HepG2 (cell line): ENCODE measurements around the gene MZF1. TPM values are rescaled to one million over a fixed set of nuclear protein-coding genes. Genes with fewer than 3 reads are reported as not detected.

Experiments used
- ATAC-seq: fragments of 200-7000 bp; cut with Tn5 transposase; 3 replicates; pipeline ENCODE4 v1.9.1; 2020; ENCODE audit warnings: mild to moderate bottlenecking, moderate library complexity
- BruUV-seq: library from RNA; stranded (reverse); fragments of 400-500 nt; replicated peaks from 2 replicates; lab custom pipeline; 2021; lab: Mats Ljungman, UMichigan
- CTCF ChIA-PET: fragments of 300-600 bp; formaldehyde crosslinking; extraction: SDS; loops from one replicate; lab custom pipeline; 2021; ENCODE audit warnings: low total read pairs, inconsistent platforms, low intra/inter-chr PET ratio; lab: Yijun Ruan, JAX
- POLR2A ChIA-PET: fragments of 350-600 bp; sonication (Branson Sonifier 250); formaldehyde crosslinking; loops from one replicate; lab custom pipeline; 2020; ENCODE audit warnings: antibody characterized with exemption, inconsistent platforms; lab: Yijun Ruan, JAX
- DNase-seq: peaks from one replicate; pipeline ENCODE4 v3.0.0-alpha.2; 2015; ENCODE audit warnings: low spot score
- FAIRE-seq: peaks from 3 replicates; lab custom pipeline; 2011; peaks lifted over from hg19 to GRCh38; lab: Jason Lieb, UNC
- H2AFZ ChIP-seq: one replicate; pipeline ENCODE4 v1.6.1; 2011; ENCODE audit warnings: low read length, inconsistent platforms
- H3K27ac ChIP-seq: fragments of 300-600 bp; 3 replicates; pipeline ENCODE4 v1.8.0; 2011; ENCODE audit warnings: mixed run types, mild to moderate bottlenecking, mixed read lengths, low read length, inconsistent platforms; ENCODE audit not compliant: insufficient read depth; ENCODE audit errors: extremely low read length
- H3K27me3 ChIP-seq, 2 experiments: fragments of 200-600 bp in 1 of 2; 2 replicates in 1 of 2; 3 replicates in 1 of 2; pipeline versions ENCODE4 v1.6.0 to v1.8.0; 2011; ENCODE audit warnings: low read length in 2 of 2, mild to moderate bottlenecking in 2 of 2, moderate library complexity in 2 of 2, inconsistent platforms in 1 of 2; ENCODE audit not compliant: insufficient read depth in 2 of 2, control insufficient read depth in 1 of 2
- H3K36me3 ChIP-seq, 2 experiments: fragments of 200-600 bp in 1 of 2; replicated peaks in 1 of 2; 2 replicates in 1 of 2; 3 replicates in 1 of 2; pipeline versions ENCODE4 v1.5.1 to v1.8.0; 2011; ENCODE audit warnings: low read length in 2 of 2, inconsistent platforms in 1 of 2; ENCODE audit not compliant: insufficient read depth in 2 of 2, control insufficient read depth in 1 of 2
- H3K4me1 ChIP-seq: 2 replicates; pipeline ENCODE4 v1.5.1; 2012; ENCODE audit warnings: low read length, inconsistent platforms; ENCODE audit not compliant: insufficient read depth
- H3K4me2 ChIP-seq: 2 replicates; pipeline ENCODE4 v1.6.0; 2011; ENCODE audit warnings: low read depth, low read length, inconsistent platforms
- H3K4me3 ChIP-seq, 3 experiments: fragments of 200-600 bp in 1 of 3; sonication (generic), shearing (Covaris generic) in 1 of 3; replicated peaks in 1 of 3; 2 replicates each; pipeline ENCODE4 v1.5.1; 2011 to 2016; ENCODE audit warnings: low read length in 3 of 3, inconsistent platforms in 2 of 3, low read depth in 2 of 3, mild to moderate bottlenecking in 2 of 3, control low read depth in 1 of 3, mixed read lengths in 1 of 3; ENCODE audit not compliant: insufficient read depth in 1 of 3
- H3K79me2 ChIP-seq: one replicate; pipeline ENCODE4 v1.6.1; 2011; ENCODE audit warnings: low read length, inconsistent platforms; ENCODE audit not compliant: insufficient read depth
- H3K9ac ChIP-seq: 2 replicates; pipeline ENCODE4 v1.6.0; 2011; ENCODE audit warnings: mild to moderate bottlenecking, low read depth, low read length, inconsistent platforms; ENCODE audit not compliant: insufficient read depth
- H3K9me3 ChIP-seq: 2 replicates; pipeline ENCODE4 v1.5.1; 2012; ENCODE audit warnings: mild to moderate bottlenecking, low read length
- H4K20me1 ChIP-seq: 2 replicates; pipeline ENCODE4 v1.6.0; 2011; ENCODE audit warnings: inconsistent platforms, mild to moderate bottlenecking, low read length, moderate library complexity; ENCODE audit not compliant: insufficient read depth
- CREB3 ChIP-seq: sonication (generic); formaldehyde crosslinking; IDR thresholded peaks from 2 replicates; pipeline ENCODE4 v1.5.0; 2020; ENCODE audit warnings: missing genetic modification reagents
- HNF4G ChIP-seq, 2 experiments: sonication (generic) in 1 of 2; formaldehyde crosslinking in 1 of 2; IDR thresholded peaks; 2 replicates each; pipeline versions ENCODE4 v1.4.0 to v1.6.1; 2011 to 2020; ENCODE audit warnings: borderline replicate concordance in 2 of 2, low read depth in 2 of 2, mild to moderate bottlenecking in 2 of 2, low read length in 1 of 2, missing genetic modification reagents in 1 of 2, moderate library complexity in 1 of 2
- KLF11 ChIP-seq: IDR thresholded peaks from 2 replicates; pipeline ENCODE4 v1.6.1; 2016; ENCODE audit warnings: missing compliant biosample characterization
- MAZ ChIP-seq, 2 experiments: sonication (generic) in 1 of 2; formaldehyde crosslinking in 1 of 2; IDR thresholded peaks; 2 replicates each; pipeline versions ENCODE4 v1.5.0 to v1.6.1; 2012 to 2020; ENCODE audit warnings: low read depth in 2 of 2, mild to moderate bottlenecking in 2 of 2, borderline replicate concordance in 1 of 2, improper control_type of control experiment in 1 of 2, low read length in 1 of 2, missing genetic modification reagents in 1 of 2, moderate library complexity in 1 of 2
- NFKB2 ChIP-seq: sonication (generic); formaldehyde crosslinking; IDR thresholded peaks from 2 replicates; pipeline ENCODE4 v1.4.0; 2020; ENCODE audit warnings: missing genetic modification reagents, borderline replicate concordance
- NRL ChIP-seq: sonication (generic); formaldehyde crosslinking; IDR thresholded peaks from 2 replicates; pipeline ENCODE4 v1.5.0; 2020; ENCODE audit warnings: missing genetic modification reagents, mild to moderate bottlenecking, moderate library complexity, borderline replicate concordance
- TFE3 ChIP-seq: IDR thresholded peaks from 2 replicates; pipeline ENCODE4 v1.6.1; 2016
- ZNF441 ChIP-seq: sonication (generic); formaldehyde crosslinking; IDR thresholded peaks from 2 replicates; pipeline ENCODE4 v1.7.0; 2021; ENCODE audit warnings: missing genetic modification reagents, borderline replicate concordance
- ZNF614 ChIP-seq: IDR thresholded peaks from 2 replicates; pipeline ENCODE4 v1.6.1; 2018; ENCODE audit warnings: missing biosample characterization, missing genetic modification reagents, inconsistent platforms, borderline replicate concordance
- ZNF781 ChIP-seq: sonication (generic); formaldehyde crosslinking; IDR thresholded peaks from 2 replicates; pipeline ENCODE4 v1.5.1; 2020; ENCODE audit warnings: borderline replicate concordance, mild to moderate bottlenecking, missing genetic modification reagents; ENCODE audit errors: not compliant biosample characterization
- WGBS: methylation state at CpG from one replicate; pipeline ENCODE4 v1.1.6; 2017; ENCODE audit warnings: low lambda C conversion rate; 5-methylcytosine and 5-hydroxymethylcytosine counted together
- in situ Hi-C: cut with HindIII; loops from 2 replicates; pipeline ENCODE4 v1.10.0; 2017; ENCODE audit warnings: low pct_unique_long_range_greater_than_20kb; ENCODE audit not compliant: extremely low pct_ligation_motif_present
- intact Hi-C: fragments of 100-400 bp; cut with micrococcal nuclease; formaldehyde crosslinking; loops from one replicate; pipeline ENCODE4 v1.10.0; 2022; ENCODE audit not compliant: unreplicated experiment
- polyA plus RNA-seq, 8 experiments: library from polyadenylated mRNA; depleted of rRNA in 3 of 8; stranded (reverse) in 7 of 8; unstranded in 1 of 8; fragments of >200 nt; fragmentation: Illumina TruSeq in 4 of 8; extraction: Trizol in 4 of 8; gene quantifications; 2 replicates each; pipeline versions ENCODE4 v1.2.1 to v1.2.3, GENCODE V29; 2011 to 2016; ENCODE audit warnings: low read depth in 4 of 8, missing spikeins in 1 of 8, mixed read lengths in 1 of 8; ENCODE audit not compliant: insufficient read depth in 1 of 8
- total RNA-seq, 5 experiments: library from RNA; depleted of rRNA; stranded (reverse); fragments of >200 nt; fragmentation: Illumina TruSeq; extraction: Trizol; gene quantifications; 2 replicates each; pipeline ENCODE4 v1.2.3, GENCODE V29; 2016; ENCODE audit warnings: low read depth in 1 of 5

The MZF1 gene
- total and polyA plus RNA-seq, 2 of the 13 experiments (the other 11 are each of a cell fraction or from before 2014, with no cell fraction given) = 3.1 to 8.1 TPM

GRCh38 chr19:58558066-58558622, 15.0 kb downstream of the MZF1 start, which contains the start of gene UBE2M (continued):
- TF ChIP-seq CREB3 (CRISPR knock-in tag) (no peak), KLF11 (CRISPR knock-in tag) (no peak), ZNF441 (CRISPR knock-in tag) (0 out of 2 replicates have a peak, but pooled peaks have one; percentile 45), ZNF614 (CRISPR knock-in tag) (no peak), MAZ (IDR thresholded peaks at IDR 0.05; ENCODE audit: borderline replicate concordance, low read depth, low read length) (0 out of 2 replicates have a peak, but pooled peaks have one; percentile 10), MAZ (CRISPR knock-in tag; IDR thresholded peaks at IDR 0.05; ENCODE audit: low read depth) (no peak), HNF4G (IDR thresholded peaks at IDR 0.05; ENCODE audit: borderline replicate concordance, low read depth, low read length) (peak; percentile 74; the same call in 1 of the 2 replicates), HNF4G (CRISPR knock-in tag; IDR thresholded peaks at IDR 0.05; ENCODE audit: borderline replicate concordance, low read depth) (no peak), NRL (no peak)
- TF ChIP-seq, all 625 proteins: peak for 9

- H3K36me3 ChIP-seq = peaks cover 9 to 12% of the 10 kb centered on the region in 2 experiments; a peak in 4 of 5 replicates
- H3K4me2 ChIP-seq = peak overlapping the region; percentile 92
- H3K4me3 ChIP-seq = peak overlapping the region; percentile 81 to 84 (median 84)
- H3K9ac ChIP-seq = peak overlapping the region; percentile 98
- peaks cover 34% of the 10 kb centered on the region for H3K79me2 ChIP-seq
- CTCF ChIA-PET = no interaction called here
- no TSS peak for BruUV-seq
- peak overlapping the region; percentile 72 for H3K27ac ChIP-seq
- DNase-seq = no peak
- no peaks in the 10 kb centered on the region for H3K27me3 ChIP-seq
- no peak overlapping the region for H2AFZ ChIP-seq
- POLR2A ChIA-PET = interaction anchor here (0.7 to 3.9 kb wide), 3 partner anchors 14 to 18 kb away, joined by 4 to 42 read pairs (median 30); partner anchors contain the start of gene TRIM28
- no peaks in the 10 kb centered on the region for H4K20me1 ChIP-seq
- intact Hi-C loops = no loop called here
- 40% methylated on average over 12 of the region's 12 CpGs for WGBS
- in situ Hi-C loops = no loop called here
- no peak for FAIRE-seq
- H3K4me1 ChIP-seq = peaks cover 43% of the 10 kb centered on the region
- no peak for ATAC-seq
- TF ChIP-seq NFKB2 = 0 out of 2 replicates have a peak, but pooled peaks have one; percentile 29
- TF ChIP-seq ZNF781 (CRISPR knock-in tag) = no peak
- TF ChIP-seq TFE3 (CRISPR knock-in tag) = no peak
- H3K9me3 ChIP-seq = no peaks in the 10 kb centered on the region
Observed at GRCh38 chr19:58557221-58558065, 15.7 kb downstream of the MZF1 start.
